ENCODE results near the gene DHX30. TPM values are rescaled to one million over a fixed set of nuclear protein-coding genes. Genes with fewer than 3 reads are reported as not detected.

Gene DHX30
- total RNA-seq, 1 donor from 2014 or later, result 70.9 TPM

DNA sequence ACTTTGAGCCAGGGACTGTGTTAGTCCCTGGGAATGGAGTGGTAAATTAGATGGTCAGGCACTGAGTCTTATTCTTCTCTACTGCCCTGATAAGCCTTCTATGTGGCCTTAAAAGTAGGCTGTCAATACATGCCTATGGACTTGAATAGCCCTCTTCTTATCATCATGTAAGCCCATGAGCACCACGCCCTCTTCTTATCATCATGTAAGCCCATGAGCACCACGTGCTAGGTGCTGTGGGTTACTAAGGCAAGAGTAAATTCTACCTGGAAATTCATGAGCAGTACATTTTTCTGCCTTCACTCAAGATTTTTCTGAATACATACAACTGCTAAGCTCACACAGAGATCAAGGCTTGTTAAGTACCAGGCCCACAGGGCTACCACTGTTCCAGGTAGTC lies 68.5 kb downstream of the DHX30 start:
- Histone ChIP-seq H3K79me2 (ENCODE audit: low read depth) (no peaks in the 10 kb centered on the region), H3K4me1 (peaks cover 24% of the 10 kb centered on the region), H4K20me1 (ENCODE audit: low read depth) (no peaks in the 10 kb centered on the region), H3K36me3 (no peaks in the 10 kb centered on the region), H3K4me2 (no peak overlapping the region), H2AFZ (replicated peaks) (no peak overlapping the region), H3F3A (ENCODE audit: low read depth) (peaks cover 23% of the 10 kb centered on the region), H3K27me3 (no peaks in the 10 kb centered on the region), H3K4me3 (no peak overlapping the region), H3K9me3 (ENCODE audit: low read depth) (no peaks in the 10 kb centered on the region), H3K27ac (no peak overlapping the region), H3K9ac (no peak overlapping the region)
- peaks cover 44% of the 10 kb centered on the region for H3K36me3 Mint-ChIP-seq
- no peak for TF ChIP-seq EZH2phosphoT487 (IDR thresholded peaks at IDR 0.05)
- no peak for DNase-seq (ENCODE audit: low spot score)
- H3K4me1 Mint-ChIP-seq, result peaks cover 18% of the 10 kb centered on the region
- no peaks in the 10 kb centered on the region for H3K9me3 Mint-ChIP-seq
- H3K27ac Mint-ChIP-seq, result no peak overlapping the region
- no peak overlapping the region for H3K4me3 Mint-ChIP-seq
- H3K27me3 Mint-ChIP-seq (ENCODE audit: insufficient read depth, low read depth), result peaks cover 2% of the 10 kb centered on the region

DNA sequence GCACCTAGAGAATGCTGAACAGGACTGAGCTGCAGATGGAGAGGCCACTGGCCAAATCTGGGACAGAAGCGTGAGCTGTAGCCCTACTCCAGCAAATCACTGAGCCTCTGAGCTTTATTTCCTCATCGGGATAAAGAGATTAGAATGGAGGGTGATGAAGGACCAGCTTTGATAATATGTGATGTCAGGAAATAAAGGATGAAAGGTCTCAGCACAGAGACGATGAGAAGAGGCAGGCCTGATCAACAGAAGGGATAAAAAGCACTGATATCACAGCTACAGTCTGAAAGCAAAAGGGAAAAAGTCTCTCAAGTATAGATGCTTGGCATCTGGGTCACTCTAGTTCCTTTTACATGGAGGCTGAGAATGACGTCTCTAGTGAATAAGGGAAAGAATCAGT lies 70.0 kb downstream of the DHX30 start:
- Histone ChIP-seq H3F3A (ENCODE audit: low read depth) (peaks cover 23% of the 10 kb centered on the region), H3K27me3 (no peaks in the 10 kb centered on the region), H3K79me2 (ENCODE audit: low read depth) (no peaks in the 10 kb centered on the region), H3K9me3 (ENCODE audit: low read depth) (no peaks in the 10 kb centered on the region), H3K4me3 (no peak overlapping the region), H3K4me2 (no peak overlapping the region), H3K36me3 (no peaks in the 10 kb centered on the region), H3K4me1 (peaks cover 24% of the 10 kb centered on the region), H3K27ac (no peak overlapping the region), H4K20me1 (ENCODE audit: low read depth) (no peaks in the 10 kb centered on the region), H3K9ac (no peak overlapping the region), H2AFZ (replicated peaks) (no peak overlapping the region)
- DNase-seq (ENCODE audit: low spot score), result no peak
- TF ChIP-seq EZH2 (IDR thresholded peaks at IDR 0.05) (no peak), EZH2phosphoT487 (IDR thresholded peaks at IDR 0.05) (no peak), CTCF (IDR thresholded peaks at IDR 0.05) (no peak)
- Mint-ChIP-seq H3K36me3 (peaks cover 49% of the 10 kb centered on the region), H3K4me1 (peaks cover 18% of the 10 kb centered on the region), H3K27me3 (ENCODE audit: insufficient read depth, low read depth) (peaks cover 2% of the 10 kb centered on the region), H3K9me3 (no peaks in the 10 kb centered on the region), H3K27ac (peak overlapping the region; percentile 21), H3K4me3 (no peak overlapping the region)

DNA sequence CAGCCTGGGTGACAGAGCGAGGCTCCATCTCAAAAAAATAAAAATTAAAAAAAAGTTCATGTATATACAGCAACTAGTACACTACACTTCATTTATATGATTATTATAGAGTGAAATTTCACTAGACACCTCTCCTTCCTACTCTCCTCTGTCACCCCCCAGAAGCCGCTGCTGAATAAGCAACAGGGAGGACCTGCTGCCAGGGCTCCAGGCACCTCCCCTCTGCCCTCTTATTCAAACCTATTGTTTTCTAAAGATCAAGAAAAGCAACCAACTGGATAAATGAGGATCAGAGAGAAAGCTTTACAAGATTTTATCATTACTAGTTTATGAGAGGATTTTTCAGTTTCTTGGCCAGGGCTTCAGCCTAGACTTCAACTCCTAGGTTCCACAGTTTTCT lies 71.5 kb downstream of the DHX30 start:
- H3K27me3 ChIP-seq, result no peaks in the 10 kb centered on the region
- H3K27ac ChIP-seq, result peak overlapping the region; percentile 92
- peak; percentile 63 for DNase-seq (ENCODE audit: low spot score)
- peak overlapping the region; percentile 23 for H3K4me3 ChIP-seq
- peaks cover 23% of the 10 kb centered on the region for H3F3A ChIP-seq (ENCODE audit: low read depth)
- H3K4me2 ChIP-seq, result peak overlapping the region; percentile 34
- Mint-ChIP-seq H3K4me3 (no peak overlapping the region), H3K27me3 (ENCODE audit: insufficient read depth, low read depth) (peaks cover 2% of the 10 kb centered on the region), H3K9me3 (no peaks in the 10 kb centered on the region), H3K36me3 (peaks cover 42% of the 10 kb centered on the region), H3K27ac (peak overlapping the region; percentile 53), H3K4me1 (peaks cover 18% of the 10 kb centered on the region)
- no peaks in the 10 kb centered on the region for H4K20me1 ChIP-seq (ENCODE audit: low read depth)
- H3K79me2 ChIP-seq (ENCODE audit: low read depth), result no peaks in the 10 kb centered on the region
- H2AFZ ChIP-seq (replicated peaks), result no peak overlapping the region
- no peaks in the 10 kb centered on the region for H3K9me3 ChIP-seq (ENCODE audit: low read depth)
- TF ChIP-seq CTCF (IDR thresholded peaks at IDR 0.05) (no peak), EZH2phosphoT487 (IDR thresholded peaks at IDR 0.05) (no peak), EZH2 (IDR thresholded peaks at IDR 0.05) (no peak)
- H3K36me3 ChIP-seq, result no peaks in the 10 kb centered on the region
- no peak overlapping the region for H3K9ac ChIP-seq
- peaks cover 24% of the 10 kb centered on the region for H3K4me1 ChIP-seq

- Histone ChIP-seq H3K27me3 (no peaks in the 10 kb centered on the region), H3K4me3 (peak overlapping the region; percentile 23), H3K9ac (no peak overlapping the region), H3F3A (ENCODE audit: low read depth) (peaks cover 23% of the 10 kb centered on the region), H3K4me1 (peaks cover 24% of the 10 kb centered on the region), H3K9me3 (ENCODE audit: low read depth) (no peaks in the 10 kb centered on the region), H3K27ac (peak overlapping the region; percentile 92), H4K20me1 (ENCODE audit: low read depth) (no peaks in the 10 kb centered on the region), H3K79me2 (ENCODE audit: low read depth) (no peaks in the 10 kb centered on the region), H3K36me3 (no peaks in the 10 kb centered on the region), H2AFZ (replicated peaks) (no peak overlapping the region), H3K4me2 (peak overlapping the region; percentile 34)
- H3K27me3 Mint-ChIP-seq (ENCODE audit: insufficient read depth, low read depth), result peaks cover 2% of the 10 kb centered on the region
- H3K9me3 Mint-ChIP-seq, result no peaks in the 10 kb centered on the region
- DNase-seq (ENCODE audit: low spot score), result peak; percentile 39
- H3K36me3 Mint-ChIP-seq, result peaks cover 38% of the 10 kb centered on the region
- peak overlapping the region; percentile 76 for H3K27ac Mint-ChIP-seq
- peaks cover 18% of the 10 kb centered on the region for H3K4me1 Mint-ChIP-seq
- no peak overlapping the region for H3K4me3 Mint-ChIP-seq
- no peak for TF ChIP-seq EZH2phosphoT487 (IDR thresholded peaks at IDR 0.05)
- no peak for TF ChIP-seq EZH2 (IDR thresholded peaks at IDR 0.05)
- TF ChIP-seq CTCF (IDR thresholded peaks at IDR 0.05), result no peak
Observed at GRCh38 chr3:47874913-47875312, 72.0 kb downstream of the DHX30 start.

Data from neural progenitor cell (in vitro differentiated cells).